Loucy (cell line): ENCODE data around the gene FGF14.

Source experiments
- H2AFZ ChIP-seq: fragments of 200-600 bp; sonication (generic); 2 replicates; pipeline ENCODE4 v1.6.0; 2016; ENCODE audit warnings: antibody characterized with exemption, mild to moderate bottlenecking, low read length, moderate library complexity
- H3F3A ChIP-seq: fragments of 200-600 bp; 2 replicates; pipeline ENCODE4 v1.6.0; 2016; ENCODE audit warnings: antibody characterized with exemption, low read depth, mild to moderate bottlenecking
- H3K27me3 ChIP-seq: fragments of 200-600 bp; sonication (generic); 2 replicates; pipeline ENCODE4 v1.6.1; 2014; ENCODE audit warnings: low read length, mild to moderate bottlenecking; ENCODE audit not compliant: insufficient read depth, poor library complexity, severe bottlenecking
- H3K36me3 ChIP-seq: fragments of 200-600 bp; sonication (generic); 2 replicates; pipeline ENCODE4 v1.6.1; 2016; ENCODE audit warnings: low read length; ENCODE audit not compliant: insufficient read depth
- H3K4me1 ChIP-seq: fragments of 200-600 bp; sonication (generic); 2 replicates; pipeline ENCODE4 v1.5.1; 2014; ENCODE audit warnings: low read length, mild to moderate bottlenecking; ENCODE audit not compliant: insufficient read depth, poor library complexity, severe bottlenecking
- H3K4me2 ChIP-seq: fragments of 200-600 bp; sonication (generic); 2 replicates; pipeline ENCODE4 v1.6.0; 2014; ENCODE audit warnings: antibody characterized with exemption, low read length, low read depth, mild to moderate bottlenecking; ENCODE audit not compliant: poor library complexity, severe bottlenecking
- H3K4me3 ChIP-seq: fragments of 200-600 bp; sonication (generic); 2 replicates; pipeline ENCODE4 v1.5.1; 2014; ENCODE audit warnings: low read length, mild to moderate bottlenecking, mixed read lengths; ENCODE audit not compliant: poor library complexity, severe bottlenecking
- H3K79me2 ChIP-seq: fragments of 200-600 bp; sonication (generic); 2 replicates; pipeline ENCODE4 v1.6.1; 2014; ENCODE audit warnings: low read length; ENCODE audit not compliant: insufficient read depth
- H3K9ac ChIP-seq: fragments of 200-600 bp; sonication (generic); 2 replicates; pipeline ENCODE4 v1.6.0; 2014; ENCODE audit warnings: mild to moderate bottlenecking, low read depth, low read length, moderate library complexity; ENCODE audit not compliant: poor library complexity, severe bottlenecking
- H3K9me2 ChIP-seq: fragments of 200-600 bp; sonication (generic); replicated peaks from 2 replicates; pipeline ENCODE4 v1.6.1; 2016; ENCODE audit warnings: low read depth, low read length, mixed read lengths
- H3K9me3 ChIP-seq: fragments of 200-600 bp; sonication (generic); 2 replicates; pipeline ENCODE4 v1.6.1; 2014; ENCODE audit warnings: mild to moderate bottlenecking, antibody characterized with exemption, low read length, low read depth; ENCODE audit not compliant: insufficient read depth
- H4K20me1 ChIP-seq: fragments of 200-600 bp; sonication (generic); 2 replicates; pipeline ENCODE4 v1.6.0; 2014; ENCODE audit warnings: antibody characterized with exemption, low read length, mild to moderate bottlenecking; ENCODE audit not compliant: insufficient read depth, poor library complexity, severe bottlenecking
- EZH2phosphoT487 ChIP-seq: fragments of 200-600 bp; IDR thresholded peaks from 2 replicates; pipeline ENCODE4 v1.6.1; 2018; ENCODE audit warnings: antibody characterized with exemption, mild to moderate bottlenecking, moderate library complexity, borderline replicate concordance
- TF ChIP-seq, protein P1 (sequence below): fragments of 200-600 bp; sonication (generic); conservative IDR thresholded peaks from 2 replicates; pipeline ENCODE4 v1.5.1; 2014; ENCODE audit warnings: mild to moderate bottlenecking, antibody characterized with exemption, low read length

FGF14 gene

GRCh38 chr13:102220681-102221228 lies 181.1 kb downstream of the FGF14 start:
- H3K9ac ChIP-seq: no peak overlapping the region
- H3K79me2 ChIP-seq: no peaks in the 10 kb centered on the region
- no peaks in the 10 kb centered on the region for H4K20me1 ChIP-seq
- H2AFZ ChIP-seq: no peak overlapping the region
- TF ChIP-seq, protein P1, sequence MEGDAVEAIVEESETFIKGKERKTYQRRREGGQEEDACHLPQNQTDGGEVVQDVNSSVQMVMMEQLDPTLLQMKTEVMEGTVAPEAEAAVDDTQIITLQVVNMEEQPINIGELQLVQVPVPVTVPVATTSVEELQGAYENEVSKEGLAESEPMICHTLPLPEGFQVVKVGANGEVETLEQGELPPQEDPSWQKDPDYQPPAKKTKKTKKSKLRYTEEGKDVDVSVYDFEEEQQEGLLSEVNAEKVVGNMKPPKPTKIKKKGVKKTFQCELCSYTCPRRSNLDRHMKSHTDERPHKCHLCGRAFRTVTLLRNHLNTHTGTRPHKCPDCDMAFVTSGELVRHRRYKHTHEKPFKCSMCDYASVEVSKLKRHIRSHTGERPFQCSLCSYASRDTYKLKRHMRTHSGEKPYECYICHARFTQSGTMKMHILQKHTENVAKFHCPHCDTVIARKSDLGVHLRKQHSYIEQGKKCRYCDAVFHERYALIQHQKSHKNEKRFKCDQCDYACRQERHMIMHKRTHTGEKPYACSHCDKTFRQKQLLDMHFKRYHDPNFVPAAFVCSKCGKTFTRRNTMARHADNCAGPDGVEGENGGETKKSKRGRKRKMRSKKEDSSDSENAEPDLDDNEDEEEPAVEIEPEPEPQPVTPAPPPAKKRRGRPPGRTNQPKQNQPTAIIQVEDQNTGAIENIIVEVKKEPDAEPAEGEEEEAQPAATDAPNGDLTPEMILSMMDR: no peak
- TF ChIP-seq EZH2phosphoT487: no peak
- H3K36me3 ChIP-seq: no peaks in the 10 kb centered on the region
- H3K4me2 ChIP-seq: no peak overlapping the region
- no peaks in the 10 kb centered on the region for H3K9me2 ChIP-seq
- H3K4me1 ChIP-seq: no peaks in the 10 kb centered on the region
- no peaks in the 10 kb centered on the region for H3F3A ChIP-seq
- no peaks in the 10 kb centered on the region for H3K27me3 ChIP-seq
- H3K9me3 ChIP-seq: no peaks in the 10 kb centered on the region
- no peak overlapping the region for H3K4me3 ChIP-seq

DNA sequence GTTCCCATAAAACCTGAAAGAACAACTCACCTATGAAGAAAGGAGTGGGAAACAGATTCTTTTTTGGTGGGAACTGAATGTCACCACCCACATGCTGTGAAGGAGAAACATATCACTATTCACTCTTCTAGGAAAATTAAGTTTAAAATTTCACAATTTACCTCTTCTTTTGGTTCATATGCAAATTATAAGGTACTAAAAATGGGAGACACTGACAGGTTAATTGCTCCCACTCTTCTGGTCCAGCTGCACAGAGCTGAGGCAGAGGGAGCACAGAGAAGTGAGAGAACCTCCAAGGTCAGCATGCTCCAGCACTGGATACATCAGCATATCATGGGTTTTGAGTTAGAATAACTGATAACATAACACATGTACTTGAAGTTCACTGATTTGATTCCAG lies 186.9 kb downstream of the FGF14 start:
- H3K9me3 ChIP-seq: no peaks in the 10 kb centered on the region
- no peak for TF ChIP-seq EZH2phosphoT487
- TF ChIP-seq, protein P1: no peak
- H2AFZ ChIP-seq: no peak overlapping the region
- H3K4me1 ChIP-seq: no peaks in the 10 kb centered on the region
- no peaks in the 10 kb centered on the region for H3K36me3 ChIP-seq
- H4K20me1 ChIP-seq: no peaks in the 10 kb centered on the region
- H3K27me3 ChIP-seq: no peaks in the 10 kb centered on the region
- no peaks in the 10 kb centered on the region for H3K79me2 ChIP-seq
- H3K9ac ChIP-seq: no peak overlapping the region
- H3K4me2 ChIP-seq: no peak overlapping the region
- no peaks in the 10 kb centered on the region for H3F3A ChIP-seq
- no peaks in the 10 kb centered on the region for H3K9me2 ChIP-seq
- H3K4me3 ChIP-seq: no peak overlapping the region

GRCh38 chr13:102212729-102213128 lies 189.1 kb downstream of the FGF14 start:
- Histone ChIP-seq H3K9me3 (no peaks in the 10 kb centered on the region), H2AFZ (no peak overlapping the region), H3K4me1 (no peaks in the 10 kb centered on the region), H3F3A (no peaks in the 10 kb centered on the region), H3K36me3 (no peaks in the 10 kb centered on the region), H3K79me2 (no peaks in the 10 kb centered on the region), H3K4me2 (no peak overlapping the region), H3K9me2 (no peaks in the 10 kb centered on the region), H4K20me1 (no peaks in the 10 kb centered on the region), H3K4me3 (no peak overlapping the region), H3K27me3 (no peaks in the 10 kb centered on the region), H3K9ac (no peak overlapping the region)
- no peak for TF ChIP-seq EZH2phosphoT487
- TF ChIP-seq, protein P1: no peak
